Mesothelial cell of epicardium (in vitro differentiated cells): ENCODE measurements around the gene ENG. TPM values are rescaled to one million over a fixed set of nuclear protein-coding genes. Genes with fewer than 3 reads are reported as not detected.
A peak's percentile ranks its signal among the peaks of the same experiment; 100 is the strongest.

Experiments used
- DNase-seq, 2 experiments: peaks; one replicate each; pipeline ENCODE4 v3.0.0; 2021; ENCODE audit warnings: low spot score in 2 of 2; ENCODE audit not compliant: unreplicated experiment in 2 of 2
- H3K27ac Mint-ChIP-seq: 2 replicates; pipeline ENCODE4 v1.8.0; 2021; ENCODE audit warnings: mixed read lengths
- H3K27me3 Mint-ChIP-seq: 2 replicates; pipeline ENCODE4 v1.8.0; 2021; ENCODE audit warnings: low read depth, mixed read lengths
- H3K36me3 Mint-ChIP-seq: 2 replicates; pipeline ENCODE4 v1.8.0; 2021; ENCODE audit warnings: mixed read lengths
- H3K4me1 Mint-ChIP-seq: 2 replicates; pipeline ENCODE4 v1.8.0; 2021; ENCODE audit warnings: mixed read lengths
- H3K4me3 Mint-ChIP-seq: 2 replicates; pipeline ENCODE4 v1.8.0; 2021; ENCODE audit warnings: mild to moderate bottlenecking, moderate library complexity, mixed read lengths
- H3K9me3 Mint-ChIP-seq: 2 replicates; pipeline ENCODE4 v1.8.0; 2021; ENCODE audit warnings: mixed read lengths
- total RNA-seq: library from RNA; stranded (reverse); gene quantifications from 3 replicates; pipeline ENCODE4 v1.2.1, GENCODE V29; 2021
- TF ChIP-seq, protein P1 (sequence below): fragments of 200-600 bp; sonication (generic); IDR thresholded peaks from one replicate; pipeline ENCODE4 v1.5.0; 2021; ENCODE audit warnings: antibody characterized with exemption; ENCODE audit not compliant: unreplicated experiment

The ENG gene
- total RNA-seq, 1 donor from 2014 or later = 8.5 TPM

DNA sequence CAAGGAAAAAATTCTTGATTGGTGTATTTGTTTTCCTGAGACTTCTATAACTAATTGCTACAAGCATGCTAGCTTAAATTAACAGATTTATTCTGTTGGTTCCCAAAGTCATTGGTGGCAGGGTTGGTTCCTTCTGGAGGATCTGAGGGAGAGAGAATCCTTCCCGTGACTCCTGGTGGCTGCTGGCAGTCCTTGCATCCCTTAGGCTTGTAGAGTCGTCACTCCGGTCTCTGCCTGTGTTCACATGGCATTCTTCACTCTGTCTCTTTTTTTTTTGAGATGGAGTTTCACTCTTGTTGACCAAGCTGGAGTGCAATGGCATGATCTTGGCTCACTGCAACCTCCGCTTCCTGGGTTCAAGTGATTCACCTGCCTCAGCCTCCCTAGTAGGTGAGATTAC is 63.4 kb downstream of the ENG start:
- peaks cover 13% of the 10 kb centered on the region for H3K4me1 Mint-ChIP-seq
- no peak overlapping the region for H3K4me3 Mint-ChIP-seq
- H3K9me3 Mint-ChIP-seq = no peaks in the 10 kb centered on the region
- DNase-seq = no peak
- no peak overlapping the region for H3K27ac Mint-ChIP-seq
- peaks cover 30% of the 10 kb centered on the region for H3K36me3 Mint-ChIP-seq
- TF ChIP-seq, protein P1, sequence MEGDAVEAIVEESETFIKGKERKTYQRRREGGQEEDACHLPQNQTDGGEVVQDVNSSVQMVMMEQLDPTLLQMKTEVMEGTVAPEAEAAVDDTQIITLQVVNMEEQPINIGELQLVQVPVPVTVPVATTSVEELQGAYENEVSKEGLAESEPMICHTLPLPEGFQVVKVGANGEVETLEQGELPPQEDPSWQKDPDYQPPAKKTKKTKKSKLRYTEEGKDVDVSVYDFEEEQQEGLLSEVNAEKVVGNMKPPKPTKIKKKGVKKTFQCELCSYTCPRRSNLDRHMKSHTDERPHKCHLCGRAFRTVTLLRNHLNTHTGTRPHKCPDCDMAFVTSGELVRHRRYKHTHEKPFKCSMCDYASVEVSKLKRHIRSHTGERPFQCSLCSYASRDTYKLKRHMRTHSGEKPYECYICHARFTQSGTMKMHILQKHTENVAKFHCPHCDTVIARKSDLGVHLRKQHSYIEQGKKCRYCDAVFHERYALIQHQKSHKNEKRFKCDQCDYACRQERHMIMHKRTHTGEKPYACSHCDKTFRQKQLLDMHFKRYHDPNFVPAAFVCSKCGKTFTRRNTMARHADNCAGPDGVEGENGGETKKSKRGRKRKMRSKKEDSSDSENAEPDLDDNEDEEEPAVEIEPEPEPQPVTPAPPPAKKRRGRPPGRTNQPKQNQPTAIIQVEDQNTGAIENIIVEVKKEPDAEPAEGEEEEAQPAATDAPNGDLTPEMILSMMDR = no peak
- H3K27me3 Mint-ChIP-seq = no peaks in the 10 kb centered on the region

DNA sequence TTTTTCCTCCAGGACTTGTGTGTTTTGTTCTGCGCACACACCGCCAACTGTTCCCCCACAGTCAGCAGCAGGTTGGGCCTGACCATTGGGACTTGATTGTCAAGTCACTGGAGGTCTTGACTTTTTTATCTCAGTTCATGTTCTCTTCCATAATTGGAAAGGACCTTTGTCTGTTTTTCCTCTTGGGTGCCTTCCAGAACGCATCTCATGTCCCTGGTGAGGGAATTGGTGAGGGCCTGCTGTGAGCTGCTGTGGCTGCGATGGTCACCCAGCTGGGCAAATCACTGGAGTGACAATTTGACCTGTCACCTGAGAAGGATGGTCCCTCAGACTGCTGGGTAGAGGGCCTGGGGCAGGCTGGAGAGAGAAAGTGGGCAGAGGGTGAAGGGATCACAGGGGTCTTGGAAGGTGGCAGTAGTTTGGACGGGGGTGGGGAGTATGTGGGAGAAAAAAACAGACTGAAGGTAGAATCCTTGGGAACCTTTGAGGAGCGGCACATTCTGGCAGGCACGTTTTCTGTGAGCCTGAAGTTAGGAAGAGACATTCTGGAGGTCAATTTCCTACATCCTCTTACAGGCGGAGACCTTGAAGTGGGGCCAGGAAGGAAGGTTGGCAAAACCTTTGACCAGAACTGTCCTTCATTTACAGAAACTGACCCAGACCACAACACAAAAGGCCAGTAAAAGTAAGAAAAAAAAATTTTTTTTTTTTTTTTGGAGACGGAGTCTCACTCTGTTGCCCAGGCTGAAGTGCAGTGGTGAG is 64.2 kb downstream of the ENG start:
- peaks cover 30% of the 10 kb centered on the region for H3K36me3 Mint-ChIP-seq
- H3K4me1 Mint-ChIP-seq = peaks cover 13% of the 10 kb centered on the region
- H3K4me3 Mint-ChIP-seq = no peak overlapping the region
- TF ChIP-seq, protein P1 = no peak
- H3K27ac Mint-ChIP-seq = no peak overlapping the region
- no peaks in the 10 kb centered on the region for H3K9me3 Mint-ChIP-seq
- no peaks in the 10 kb centered on the region for H3K27me3 Mint-ChIP-seq
- no peak for DNase-seq

DNA sequence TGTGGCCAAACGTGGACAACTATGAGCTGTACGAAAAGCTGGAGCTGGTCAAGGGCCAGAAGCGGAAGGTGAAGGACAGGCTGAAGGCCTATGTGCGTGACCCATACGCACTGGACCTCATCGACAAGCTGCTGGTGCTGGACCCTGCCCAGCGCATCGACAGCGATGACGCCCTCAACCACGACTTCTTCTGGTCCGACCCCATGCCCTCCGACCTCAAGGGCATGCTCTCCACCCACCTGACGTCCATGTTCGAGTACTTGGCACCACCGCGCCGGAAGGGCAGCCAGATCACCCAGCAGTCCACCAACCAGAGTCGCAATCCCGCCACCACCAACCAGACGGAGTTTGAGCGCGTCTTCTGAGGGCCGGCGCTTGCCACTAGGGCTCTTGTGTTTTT is 65.3 kb downstream of the ENG start:
- H3K9me3 Mint-ChIP-seq = no peaks in the 10 kb centered on the region
- DNase-seq = no peak
- no peak overlapping the region for H3K27ac Mint-ChIP-seq
- H3K4me1 Mint-ChIP-seq = peaks cover 13% of the 10 kb centered on the region
- H3K36me3 Mint-ChIP-seq = peaks cover 30% of the 10 kb centered on the region
- TF ChIP-seq, protein P1 = no peak
- no peak overlapping the region for H3K4me3 Mint-ChIP-seq
- no peaks in the 10 kb centered on the region for H3K27me3 Mint-ChIP-seq

DNA sequence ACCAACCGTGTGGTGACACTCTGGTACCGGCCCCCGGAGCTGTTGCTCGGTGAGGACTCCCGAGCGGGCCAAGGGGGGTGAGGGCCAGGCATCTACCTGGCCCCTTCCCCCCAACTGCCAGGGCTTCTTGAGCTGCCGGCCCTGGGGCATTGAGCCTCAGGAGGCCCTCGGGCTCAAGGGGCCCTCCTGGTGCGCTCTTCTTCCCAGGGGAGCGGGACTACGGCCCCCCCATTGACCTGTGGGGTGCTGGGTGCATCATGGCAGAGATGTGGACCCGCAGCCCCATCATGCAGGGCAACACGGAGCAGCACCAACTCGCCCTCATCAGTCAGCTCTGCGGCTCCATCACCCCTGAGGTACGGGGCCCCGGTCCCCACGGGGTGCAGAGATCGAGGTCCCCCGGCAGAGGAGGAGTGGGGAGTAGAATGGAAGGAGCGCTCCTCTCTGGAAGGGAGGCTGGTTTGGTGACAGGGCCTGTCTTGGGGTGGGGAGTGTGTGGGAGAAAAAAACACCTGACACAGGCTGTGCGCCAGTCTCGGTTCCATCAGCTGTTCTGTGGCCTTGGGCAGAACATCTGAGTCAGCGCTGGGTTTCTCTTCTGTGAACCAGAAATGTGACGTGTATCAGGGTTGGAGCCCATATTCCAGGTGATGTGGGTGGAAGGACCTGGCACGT is 66.0 kb downstream of the ENG start:
- H3K27me3 Mint-ChIP-seq = no peaks in the 10 kb centered on the region
- no peak for DNase-seq
- H3K4me1 Mint-ChIP-seq = peaks cover 13% of the 10 kb centered on the region
- H3K27ac Mint-ChIP-seq = no peak overlapping the region
- no peaks in the 10 kb centered on the region for H3K9me3 Mint-ChIP-seq
- no peak overlapping the region for H3K4me3 Mint-ChIP-seq
- TF ChIP-seq, protein P1 = no peak
- H3K36me3 Mint-ChIP-seq = peaks cover 30% of the 10 kb centered on the region

DNA sequence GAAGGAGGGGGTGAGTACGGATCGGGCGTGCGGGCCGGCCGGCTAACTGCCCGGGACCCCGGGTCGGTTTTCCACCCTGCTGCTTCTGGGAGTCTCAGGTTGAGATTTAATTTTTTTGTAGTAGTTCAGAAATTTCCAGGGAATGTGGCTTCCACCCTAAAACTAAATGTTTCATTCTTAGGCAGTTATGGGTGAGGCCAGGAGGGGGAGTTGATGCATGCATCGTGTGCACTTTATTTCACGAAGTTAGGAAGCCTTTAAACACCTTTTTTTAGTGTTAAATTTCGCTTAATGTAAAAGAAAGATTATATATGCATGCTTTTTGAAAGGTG is 67.7 kb downstream of the ENG start:
- no peak for DNase-seq
- H3K27me3 Mint-ChIP-seq = no peaks in the 10 kb centered on the region
- peaks cover 26% of the 10 kb centered on the region for H3K36me3 Mint-ChIP-seq
- H3K4me3 Mint-ChIP-seq = peak overlapping the region; percentile 94
- TF ChIP-seq, protein P1 = peak; percentile 30
- H3K27ac Mint-ChIP-seq = peak overlapping the region; percentile 93
- H3K4me1 Mint-ChIP-seq = peaks cover 13% of the 10 kb centered on the region
- no peaks in the 10 kb centered on the region for H3K9me3 Mint-ChIP-seq
